Neural cell (in vitro differentiated cells): ENCODE measurements around the gene TMEM272. TPM values are rescaled to one million over a fixed set of nuclear protein-coding genes. Genes with fewer than 3 reads are reported as not detected.

ENCODE experiments used
- H2AFZ ChIP-seq: fragments of 200-600, 300-800 bp; sonication (generic), shearing (Covaris generic); 2 replicates; pipeline ENCODE4 v1.6.0; 2014; ENCODE audit warnings: low read depth, mild to moderate bottlenecking, antibody characterized with exemption, low read length, moderate library complexity
- H3F3A ChIP-seq: fragments of 200-600 bp; shearing (Covaris generic); 2 replicates; pipeline ENCODE4 v1.6.1; 2016; ENCODE audit warnings: mild to moderate bottlenecking, moderate library complexity, mixed read lengths, antibody characterized with exemption, low read length; ENCODE audit not compliant: insufficient read depth, poor library complexity, severe bottlenecking
- H3K27ac ChIP-seq: fragments of 200-600, 300-800 bp; sonication (generic), shearing (Covaris generic); 2 replicates; pipeline ENCODE4 v1.5.1; 2014; ENCODE audit warnings: mild to moderate bottlenecking, low read length, moderate library complexity
- H3K27me3 ChIP-seq: fragments of 300-800, 200-600 bp; sonication (generic), shearing (Covaris generic); 2 replicates; pipeline ENCODE4 v1.6.0; 2014; ENCODE audit warnings: mild to moderate bottlenecking, low read depth, low read length, moderate library complexity; ENCODE audit not compliant: insufficient read depth
- H3K36me3 ChIP-seq: fragments of 300-800, 200-600 bp; sonication (generic), shearing (Covaris generic); 2 replicates; pipeline ENCODE4 v1.5.1; 2014; ENCODE audit warnings: mild to moderate bottlenecking, antibody characterized with exemption, low read length, moderate library complexity; ENCODE audit not compliant: insufficient read depth
- H3K4me2 ChIP-seq: fragments of 300-800, 200-600 bp; sonication (generic), shearing (Covaris generic); 2 replicates; pipeline ENCODE4 v1.6.0; 2014; ENCODE audit warnings: mild to moderate bottlenecking, low read length
- H3K4me3 ChIP-seq: fragments of 300-800, 200-600 bp; sonication (generic), shearing (Covaris generic); 2 replicates; pipeline ENCODE4 v1.5.1; 2014; ENCODE audit warnings: mild to moderate bottlenecking, low read length, moderate library complexity
- H3K79me2 ChIP-seq: fragments of 200-600 bp; shearing (Covaris generic); replicated peaks from 2 replicates; pipeline ENCODE4 v1.6.0; 2014; ENCODE audit warnings: mild to moderate bottlenecking, low read length, moderate library complexity; ENCODE audit not compliant: insufficient read depth
- H3K9ac ChIP-seq: fragments of 300-800, 200-600 bp; sonication (generic), shearing (Covaris generic); 2 replicates; pipeline ENCODE4 v1.6.1; 2016; ENCODE audit warnings: mild to moderate bottlenecking, low read length, mixed read lengths
- H3K9me2 ChIP-seq: fragments of 200-600 bp; shearing (Covaris generic); 2 replicates; pipeline ENCODE4 v1.6.1; 2016; ENCODE audit warnings: mild to moderate bottlenecking, low read length, mixed read lengths; ENCODE audit not compliant: insufficient read depth
- H3K9me3 ChIP-seq: fragments of 200-600, 300-800 bp; sonication (generic), shearing (Covaris generic); 2 replicates; pipeline ENCODE4 v1.6.1; 2016; ENCODE audit warnings: mild to moderate bottlenecking, mixed run types, low read length, moderate library complexity, mixed read lengths
- H4K20me1 ChIP-seq: fragments of 200-600 bp; shearing (Covaris generic); 2 replicates; pipeline ENCODE4 v1.6.1; 2016; ENCODE audit warnings: mild to moderate bottlenecking, mixed run types; ENCODE audit not compliant: insufficient read depth
- CTCF ChIP-seq: fragments of 450-650 bp; IDR thresholded peaks from 2 replicates; pipeline ENCODE4 v1.5.1; 2014; ENCODE audit warnings: antibody characterized with exemption, mild to moderate bottlenecking, moderate library complexity; ENCODE audit not compliant: poor library complexity, severe bottlenecking
- EP300 ChIP-seq: fragments of 450-650 bp; conservative IDR thresholded peaks from 2 replicates; pipeline ENCODE4 v1.6.1; 2014; ENCODE audit warnings: antibody characterized with exemption, mild to moderate bottlenecking, moderate library complexity; ENCODE audit not compliant: poor library complexity, severe bottlenecking
- EZH2 ChIP-seq: fragments of 200-600, 300-800 bp; shearing (Covaris generic), sonication (generic); IDR thresholded peaks from 2 replicates; pipeline ENCODE4 v1.6.1; 2014; ENCODE audit warnings: antibody characterized with exemption, low read length, borderline replicate concordance, mild to moderate bottlenecking; ENCODE audit not compliant: insufficient read depth, poor library complexity, severe bottlenecking
- MXI1 ChIP-seq: fragments of 450-650 bp; conservative IDR thresholded peaks from 2 replicates; pipeline ENCODE4 v1.6.1; 2014; ENCODE audit warnings: antibody characterized with exemption, mild to moderate bottlenecking; ENCODE audit not compliant: poor library complexity, severe bottlenecking
- POLR2AphosphoS5 ChIP-seq: IDR thresholded peaks from 2 replicates; pipeline ENCODE4 v1.6.1; 2012
- RAD21 ChIP-seq: fragments of 450-650 bp; conservative IDR thresholded peaks from 2 replicates; pipeline ENCODE4 v1.6.1; 2014; ENCODE audit warnings: antibody characterized with exemption, mild to moderate bottlenecking, moderate library complexity
- SMC3 ChIP-seq: fragments of 450-650 bp; conservative IDR thresholded peaks from 2 replicates; pipeline ENCODE4 v1.6.1; 2014; ENCODE audit warnings: antibody characterized with exemption, mild to moderate bottlenecking, moderate library complexity; ENCODE audit not compliant: poor library complexity
- TAF1 ChIP-seq: IDR thresholded peaks from 2 replicates; pipeline ENCODE4 v1.6.1; 2012; ENCODE audit warnings: low read depth
- polyA plus RNA-seq: library from polyadenylated mRNA; depleted of rRNA; stranded (reverse); fragments of >200 nt; gene quantifications from 2 replicates; pipeline ENCODE4 v1.2.3, GENCODE V29; 2014

The TMEM272 gene
- polyA plus RNA-seq, 1 donor from 2014 or later = 0.77 TPM

GRCh38 chr13:51777921-51778320 lies 67.1 kb downstream of the TMEM272 start:
- no peak overlapping the region for H3K27ac ChIP-seq
- no peaks in the 10 kb centered on the region for H3K9me2 ChIP-seq
- no peak for TF ChIP-seq EZH2
- no peak for TF ChIP-seq POLR2AphosphoS5
- no peak for TF ChIP-seq RAD21
- TF ChIP-seq MXI1 = no peak
- no peak for TF ChIP-seq TAF1
- no peak for TF ChIP-seq SMC3
- no peak for TF ChIP-seq CTCF
- H4K20me1 ChIP-seq = no peaks in the 10 kb centered on the region
- H3K4me3 ChIP-seq = no peak overlapping the region
- no peaks in the 10 kb centered on the region for H3F3A ChIP-seq
- no peak overlapping the region for H3K4me2 ChIP-seq
- no peak overlapping the region for H3K9ac ChIP-seq
- H3K27me3 ChIP-seq = no peaks in the 10 kb centered on the region
- no peak overlapping the region for H2AFZ ChIP-seq
- H3K9me3 ChIP-seq = no peaks in the 10 kb centered on the region
- H3K36me3 ChIP-seq = no peaks in the 10 kb centered on the region
- no peaks in the 10 kb centered on the region for H3K79me2 ChIP-seq

GRCh38 chr13:51776179-51776578 lies 68.8 kb downstream of the TMEM272 start:
- H3K79me2 ChIP-seq = no peaks in the 10 kb centered on the region
- H2AFZ ChIP-seq = no peak overlapping the region
- no peaks in the 10 kb centered on the region for H3K9me2 ChIP-seq
- H4K20me1 ChIP-seq = no peaks in the 10 kb centered on the region
- H3K27me3 ChIP-seq = no peaks in the 10 kb centered on the region
- no peak for TF ChIP-seq EP300
- TF ChIP-seq CTCF = no peak
- no peak for TF ChIP-seq SMC3
- TF ChIP-seq TAF1 = no peak
- H3K9ac ChIP-seq = no peak overlapping the region
- H3K4me2 ChIP-seq = no peak overlapping the region
- H3K27ac ChIP-seq = no peak overlapping the region
- H3K4me3 ChIP-seq = no peak overlapping the region
- no peaks in the 10 kb centered on the region for H3K9me3 ChIP-seq
- H3K36me3 ChIP-seq = no peaks in the 10 kb centered on the region
- no peaks in the 10 kb centered on the region for H3F3A ChIP-seq

GRCh38 chr13:51773515-51773914 lies 71.5 kb downstream of the TMEM272 start:
- H3K9ac ChIP-seq = no peak overlapping the region
- no peak overlapping the region for H2AFZ ChIP-seq
- H3K27me3 ChIP-seq = no peaks in the 10 kb centered on the region
- no peaks in the 10 kb centered on the region for H3F3A ChIP-seq
- no peaks in the 10 kb centered on the region for H3K9me2 ChIP-seq
- no peak for TF ChIP-seq EZH2
- no peaks in the 10 kb centered on the region for H4K20me1 ChIP-seq
- H3K36me3 ChIP-seq = no peaks in the 10 kb centered on the region
- H3K27ac ChIP-seq = no peak overlapping the region
- no peaks in the 10 kb centered on the region for H3K79me2 ChIP-seq
- no peaks in the 10 kb centered on the region for H3K9me3 ChIP-seq
- H3K4me3 ChIP-seq = no peak overlapping the region
- H3K4me2 ChIP-seq = no peak overlapping the region
